CD14-positive monocyte (primary cell): ENCODE data around the gene PLCH1. TPM values are rescaled to one million over a fixed set of nuclear protein-coding genes. Genes with fewer than 3 reads are reported as not detected.
A peak's percentile ranks its signal among the peaks of the same experiment; 100 is the strongest.

Experiments used
- DNase-seq, 3 donors: peaks; one replicate each; pipeline ENCODE4 v3.0.0-alpha.2; 2011 to 2022
- H2AFZ ChIP-seq: 2 replicates; pipeline ENCODE4 v1.6.0; 2012; ENCODE audit warnings: mild to moderate bottlenecking, low read depth, low read length, inconsistent platforms; ENCODE audit not compliant: insufficient read depth, poor library complexity, severe bottlenecking
- H3K27ac ChIP-seq, 2 donors: 1 replicate in 1 of 2; 2 replicates in 1 of 2; pipeline ENCODE4 v1.5.1; 2012 to 2013; ENCODE audit warnings: low read length in 2 of 2, control low read depth in 1 of 2, inconsistent platforms in 1 of 2, low read depth in 1 of 2, mild to moderate bottlenecking in 1 of 2
- H3K27me3 ChIP-seq, 2 donors: one replicate each; pipeline versions ENCODE4 v1.6.0 to v1.6.1; 2011 to 2013; ENCODE audit warnings: low read length in 2 of 2; ENCODE audit not compliant: control insufficient read depth in 2 of 2, insufficient read depth in 2 of 2
- H3K36me3 ChIP-seq, 2 donors: replicated peaks in 1 of 2; 1 replicate in 1 of 2; 2 replicates in 1 of 2; pipeline versions ENCODE4 v1.5.1 to v1.6.1; 2012 to 2013; ENCODE audit warnings: low read length in 2 of 2, control low read depth in 1 of 2, inconsistent platforms in 1 of 2, mild to moderate bottlenecking in 1 of 2; ENCODE audit not compliant: insufficient read depth in 2 of 2, control insufficient read depth in 1 of 2
- H3K4me1 ChIP-seq, 2 donors: 1 replicate in 1 of 2; 2 replicates in 1 of 2; pipeline versions ENCODE4 v1.5.1 to v1.6.1; 2012 to 2013; ENCODE audit warnings: low read length in 2 of 2, control low read depth in 1 of 2, inconsistent platforms in 1 of 2, mild to moderate bottlenecking in 1 of 2, moderate library complexity in 1 of 2; ENCODE audit not compliant: insufficient read depth in 2 of 2, control insufficient read depth in 1 of 2
- H3K4me2 ChIP-seq: replicated peaks from 2 replicates; pipeline ENCODE3; 2012; ENCODE audit warnings: low read length, moderate library complexity, mild to moderate bottlenecking; ENCODE audit not compliant: poor library complexity, severe bottlenecking; ENCODE audit errors: extremely low read depth
- H3K4me3 ChIP-seq, 3 experiments: fragments of 200-600 bp in 1 of 3; sonication (generic) in 1 of 3; replicated peaks in 1 of 3; 1 replicate in 2 of 3; 2 replicates in 1 of 3; pipeline ENCODE4 v1.5.1; 2011 to 2013; ENCODE audit warnings: low read length in 3 of 3, mild to moderate bottlenecking in 3 of 3, control low read depth in 2 of 3, low read depth in 2 of 3, inconsistent platforms in 1 of 3, moderate library complexity in 1 of 3
- H3K79me2 ChIP-seq: 2 replicates; pipeline ENCODE4 v1.6.0; 2012; ENCODE audit warnings: mild to moderate bottlenecking, control low read depth, inconsistent platforms, low read length, moderate library complexity; ENCODE audit not compliant: insufficient read depth
- H3K9ac ChIP-seq: 2 replicates; pipeline ENCODE4 v1.6.0; 2017; ENCODE audit warnings: low read length, mild to moderate bottlenecking; ENCODE audit not compliant: insufficient read depth, poor library complexity, severe bottlenecking
- H3K9me3 ChIP-seq, 2 donors: replicated peaks in 1 of 2; 1 replicate in 1 of 2; 2 replicates in 1 of 2; pipeline versions ENCODE4 v1.5.1 to v1.6.1; 2012 to 2013; ENCODE audit warnings: low read length in 2 of 2, control low read depth in 1 of 2; ENCODE audit not compliant: control insufficient read depth in 1 of 2, insufficient read depth in 1 of 2
- H4K20me1 ChIP-seq: 2 replicates; pipeline ENCODE4 v1.6.0; 2012; ENCODE audit warnings: mild to moderate bottlenecking, low read length, control low read depth, moderate library complexity; ENCODE audit not compliant: insufficient read depth
- H3K27ac Mint-ChIP-seq, 7 donors: one replicate each; pipeline ENCODE4 v1.8.0; 2020; ENCODE audit warnings: mild to moderate bottlenecking in 7 of 7, mixed read lengths in 7 of 7, moderate library complexity in 6 of 7, inconsistent platforms in 2 of 7
- H3K27me3 Mint-ChIP-seq, 3 donors: one replicate each; pipeline ENCODE4 v1.8.0; 2021 to 2022; ENCODE audit warnings: low read depth in 3 of 3, mild to moderate bottlenecking in 3 of 3, mixed read lengths in 3 of 3, moderate library complexity in 3 of 3, inconsistent platforms in 1 of 3
- H3K36me3 Mint-ChIP-seq, 2 donors: one replicate each; pipeline ENCODE4 v1.8.0; 2020; ENCODE audit warnings: mixed read lengths in 2 of 2, inconsistent platforms in 1 of 2, mild to moderate bottlenecking in 1 of 2
- H3K4me1 Mint-ChIP-seq: one replicate; pipeline ENCODE4 v1.8.0; 2020; ENCODE audit warnings: mild to moderate bottlenecking, mixed read lengths
- H3K4me3 Mint-ChIP-seq, 2 donors: one replicate each; pipeline ENCODE4 v1.8.0; 2020; ENCODE audit warnings: mild to moderate bottlenecking in 2 of 2, mixed read lengths in 2 of 2, moderate library complexity in 1 of 2
- H3K9me3 Mint-ChIP-seq, 7 donors: one replicate each; pipeline ENCODE4 v1.8.0; 2020 to 2022; ENCODE audit warnings: mixed read lengths in 7 of 7, mild to moderate bottlenecking in 6 of 7, moderate library complexity in 6 of 7, inconsistent platforms in 2 of 7
- WGBS: methylation state at CpG from one replicate; pipeline ENCODE4 v1.1.5; 2013; ENCODE audit warnings: missing lambda C conversion rate; ENCODE audit not compliant: insufficient coverage; 5-methylcytosine and 5-hydroxymethylcytosine counted together
- intact Hi-C, 2 donors: fragments of 100-400 bp; cut with micrococcal nuclease; formaldehyde crosslinking; loops; one replicate each; pipeline versions ENCODE4 v1.15.0 to v1.15.1; 2023
- polyA plus RNA-seq, 3 donors: library from polyadenylated mRNA; depleted of rRNA in 1 of 3; unstranded in 2 of 3; stranded (reverse) in 1 of 3; fragments of 300-500 nt in 2 of 3; fragments of >200 nt in 1 of 3; fragmentation: Illumina TruSeq in 2 of 3; gene quantifications; 1 replicate in 2 of 3; 2 replicates in 1 of 3; pipeline ENCODE4 v1.2.3, GENCODE V29; 2012 to 2021
- TF ChIP-seq, protein P1 (sequence below): fragments of 200-600 bp; IDR thresholded peaks from one replicate; pipeline ENCODE4 v1.8.0; 2022; ENCODE audit warnings: antibody characterized with exemption, mild to moderate bottlenecking

The PLCH1 gene
- polyA plus RNA-seq, 3 donors = not detected

DNA sequence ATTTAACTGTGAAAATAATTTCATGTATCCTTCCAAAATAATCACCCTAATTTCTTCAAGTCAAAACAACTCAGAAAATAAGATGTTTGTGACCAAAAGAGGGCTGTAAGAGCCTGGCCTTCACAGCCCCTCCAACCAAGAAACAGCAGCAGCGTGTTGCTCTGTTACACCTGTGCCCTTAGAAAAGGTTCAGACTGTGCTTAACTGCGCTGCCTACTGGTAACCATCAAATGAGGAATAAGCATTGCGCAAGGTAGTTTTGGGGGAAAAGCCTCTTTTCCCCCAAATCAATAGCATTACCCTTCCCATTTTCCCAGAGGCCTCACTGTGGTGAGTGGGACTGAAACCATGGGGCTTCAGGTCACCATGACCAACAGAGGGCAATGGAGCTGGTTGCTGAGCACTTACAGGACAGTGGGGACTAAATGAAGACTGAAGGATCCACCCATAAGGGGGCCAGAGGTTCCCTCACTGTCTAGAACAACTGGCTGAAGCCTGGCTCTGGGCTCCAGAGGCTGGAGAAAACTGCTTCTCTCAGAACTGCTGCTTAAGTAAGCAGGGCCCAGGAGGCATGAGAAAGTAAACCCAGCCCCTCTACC lies 110.7 kb downstream of the PLCH1 start:
- Histone ChIP-seq H2AFZ (no peak overlapping the region), H3K4me3 (no peak overlapping the region), H3K9me3 (no peaks in the 10 kb centered on the region), H3K27me3 (no peaks in the 10 kb centered on the region), H3K36me3 (no peaks in the 10 kb centered on the region), H3K27ac (no peak overlapping the region), H4K20me1 (no peaks in the 10 kb centered on the region), H3K4me2 (no peak overlapping the region), H3K9ac (no peak overlapping the region), H3K79me2 (no peaks in the 10 kb centered on the region), H3K4me1 (no peaks in the 10 kb centered on the region)
- TF ChIP-seq, protein P1, sequence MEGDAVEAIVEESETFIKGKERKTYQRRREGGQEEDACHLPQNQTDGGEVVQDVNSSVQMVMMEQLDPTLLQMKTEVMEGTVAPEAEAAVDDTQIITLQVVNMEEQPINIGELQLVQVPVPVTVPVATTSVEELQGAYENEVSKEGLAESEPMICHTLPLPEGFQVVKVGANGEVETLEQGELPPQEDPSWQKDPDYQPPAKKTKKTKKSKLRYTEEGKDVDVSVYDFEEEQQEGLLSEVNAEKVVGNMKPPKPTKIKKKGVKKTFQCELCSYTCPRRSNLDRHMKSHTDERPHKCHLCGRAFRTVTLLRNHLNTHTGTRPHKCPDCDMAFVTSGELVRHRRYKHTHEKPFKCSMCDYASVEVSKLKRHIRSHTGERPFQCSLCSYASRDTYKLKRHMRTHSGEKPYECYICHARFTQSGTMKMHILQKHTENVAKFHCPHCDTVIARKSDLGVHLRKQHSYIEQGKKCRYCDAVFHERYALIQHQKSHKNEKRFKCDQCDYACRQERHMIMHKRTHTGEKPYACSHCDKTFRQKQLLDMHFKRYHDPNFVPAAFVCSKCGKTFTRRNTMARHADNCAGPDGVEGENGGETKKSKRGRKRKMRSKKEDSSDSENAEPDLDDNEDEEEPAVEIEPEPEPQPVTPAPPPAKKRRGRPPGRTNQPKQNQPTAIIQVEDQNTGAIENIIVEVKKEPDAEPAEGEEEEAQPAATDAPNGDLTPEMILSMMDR = no peak
- Mint-ChIP-seq H3K9me3 (peaks cover 0 to 4% (median 0%) of the 10 kb centered on the region in 7 donors), H3K36me3 (no peaks in the 10 kb centered on the region), H3K27me3 (peaks cover 0 to 1% (median 0%) of the 10 kb centered on the region in 3 donors), H3K4me1 (no peaks in the 10 kb centered on the region), H3K27ac (peak overlapping the region in 1 of 7 donors; percentile 35), H3K4me3 (no peak overlapping the region)
- WGBS = no CpG with 5 or more reads among the region's 3 CpGs
- intact Hi-C loops = no loop called here
- DNase-seq = no peak

DNA sequence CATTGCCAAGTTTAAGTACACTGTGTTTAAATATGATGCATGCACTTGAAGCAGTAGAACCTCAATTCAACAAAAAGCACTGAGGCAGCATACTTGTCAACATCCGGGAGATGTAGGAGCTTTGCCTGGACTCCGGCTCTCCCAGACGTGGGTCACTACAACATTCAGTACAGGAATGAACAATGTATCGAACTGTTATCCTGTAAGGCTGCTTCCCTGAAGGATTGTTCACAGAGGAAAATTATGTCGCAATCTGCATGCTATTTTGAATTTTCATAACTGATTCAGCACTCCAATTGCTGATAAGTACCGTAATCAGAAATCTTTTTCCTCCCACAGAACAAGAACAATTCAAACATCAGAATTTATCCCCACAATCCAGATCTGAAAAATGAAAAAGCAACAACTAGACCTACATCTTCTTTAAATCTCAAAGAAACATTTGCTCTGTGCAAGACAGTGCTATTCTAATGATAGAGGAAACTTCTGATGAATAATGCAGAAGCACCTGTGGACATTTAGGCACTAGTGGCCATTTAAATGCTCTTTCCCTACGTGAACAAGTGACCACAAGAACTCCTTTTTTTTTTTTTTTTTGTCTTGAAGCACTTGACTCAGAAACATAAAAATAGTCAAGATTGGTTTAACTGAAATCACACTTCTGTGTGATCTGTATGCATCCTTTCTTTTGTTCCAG lies 113.4 kb downstream of the PLCH1 start:
- Mint-ChIP-seq H3K27me3 (no peaks in the 10 kb centered on the region), H3K4me3 (no peak overlapping the region)
- 76% methylated on average over 4 of the region's 7 CpGs for WGBS

More for the DNA sequence above, 113.4 kb downstream of the PLCH1 start:
- no peaks in the 10 kb centered on the region for H3K4me1 Mint-ChIP-seq
- no peak overlapping the region for H3K27ac ChIP-seq
- H3K4me2 ChIP-seq = no peak overlapping the region
- H3K9me3 Mint-ChIP-seq = peaks cover 0 to 4% (median 0%) of the 10 kb centered on the region in 7 donors
- no peak overlapping the region for H3K9ac ChIP-seq
- no peaks in the 10 kb centered on the region for H4K20me1 ChIP-seq
- H3K4me1 ChIP-seq = no peaks in the 10 kb centered on the region
- H3K4me3 ChIP-seq = no peak overlapping the region
- H3K36me3 Mint-ChIP-seq = no peaks in the 10 kb centered on the region
- H3K27me3 ChIP-seq = no peaks in the 10 kb centered on the region
- DNase-seq = no peak
- H3K27ac Mint-ChIP-seq = no peak overlapping the region
- TF ChIP-seq, protein P1 = no peak
- no peaks in the 10 kb centered on the region for H3K79me2 ChIP-seq
- H3K36me3 ChIP-seq = no peaks in the 10 kb centered on the region
- intact Hi-C loops = no loop called here
- no peak overlapping the region for H2AFZ ChIP-seq
- H3K9me3 ChIP-seq = no peaks in the 10 kb centered on the region
